HepG2 (cell line): Measurements from ENCODE around the gene PTPRE.

Experiments
- AFF4 ChIP-seq: sonication (generic); formaldehyde crosslinking; IDR thresholded peaks from 2 replicates; pipeline ENCODE4 v1.4.0; 2020; ENCODE audit warnings: missing genetic modification reagents
- CHCHD3 ChIP-seq: sonication (generic); formaldehyde crosslinking; IDR thresholded peaks from 2 replicates; pipeline ENCODE4 v1.8.0; 2022; ENCODE audit warnings: mild to moderate bottlenecking, missing genetic modification reagents, moderate library complexity
- DPF2 ChIP-seq: sonication (generic); formaldehyde crosslinking; IDR thresholded peaks from 2 replicates; pipeline ENCODE4 v1.4.0; 2020; ENCODE audit warnings: mild to moderate bottlenecking, low read depth, missing genetic modification reagents, borderline replicate concordance
- GTF2F1 ChIP-seq: fragments of 150-350 bp; IDR thresholded peaks from 2 replicates; pipeline ENCODE4 v1.6.1; 2014; ENCODE audit warnings: low read length
- JUN ChIP-seq: sonication (generic); formaldehyde crosslinking; IDR thresholded peaks from 2 replicates; pipeline ENCODE4 v1.4.0; 2020; ENCODE audit warnings: mild to moderate bottlenecking, missing genetic modification reagents
- KDM5B ChIP-seq: sonication (generic); formaldehyde crosslinking; IDR thresholded peaks from 2 replicates; pipeline ENCODE4 v1.4.0; 2020; ENCODE audit warnings: missing genetic modification reagents, mild to moderate bottlenecking, borderline replicate concordance
- NR2F1 ChIP-seq, 2 experiments: fragments of 450-650 bp in 1 of 2; formaldehyde crosslinking in 1 of 2; IDR thresholded peaks; 2 replicates each; pipeline versions ENCODE4 v1.5.0 to v1.6.1; 2016 to 2020; ENCODE audit warnings: mild to moderate bottlenecking in 1 of 2, missing compliant biosample characterization in 1 of 2, missing genetic modification reagents in 1 of 2, moderate library complexity in 1 of 2
- POLR2A ChIP-seq, 2 experiments: IDR thresholded peaks; 2 replicates each; pipeline ENCODE4 v1.6.1; 2011; ENCODE audit warnings: low read depth in 2 of 2, low read length in 2 of 2, mild to moderate bottlenecking in 1 of 2, moderate library complexity in 1 of 2; ENCODE audit not compliant: insufficient read depth in 1 of 2
- RAD21 ChIP-seq: fragments of 450-650 bp; formaldehyde crosslinking; IDR thresholded peaks from 2 replicates; pipeline ENCODE4 v1.5.0; 2020; ENCODE audit warnings: mild to moderate bottlenecking
- SP1 ChIP-seq, 2 experiments: fragments of 450-650 bp in 1 of 2; sonication (generic) in 1 of 2; formaldehyde crosslinking in 1 of 2; IDR thresholded peaks; 2 replicates each; pipeline versions ENCODE4 v1.4.0 to v1.6.1; 2016 to 2020; ENCODE audit warnings: missing genetic modification reagents in 1 of 2
- ZBTB2 ChIP-seq: sonication (generic); formaldehyde crosslinking; IDR thresholded peaks from 2 replicates; pipeline ENCODE4 v1.8.0; 2022; ENCODE audit warnings: low read depth, missing genetic modification reagents
- ZNF670 ChIP-seq: sonication (generic); formaldehyde crosslinking; IDR thresholded peaks from 2 replicates; pipeline ENCODE4 v1.8.0; 2022; ENCODE audit warnings: mild to moderate bottlenecking, missing genetic modification reagents, borderline replicate concordance

- no peak for TF ChIP-seq ZNF670
- no peak for TF ChIP-seq SP1 (IDR thresholded peaks at IDR 0.05)
- TF ChIP-seq SP1 (CRISPR knock-in tag; IDR thresholded peaks at IDR 0.05): no peak
- no peak for TF ChIP-seq GTF2F1
- no peak for TF ChIP-seq RAD21 (CRISPR knock-in tag)
- TF ChIP-seq AFF4 (CRISPR knock-in tag): no peak
- TF ChIP-seq CHCHD3 (CRISPR knock-in tag): no peak
- TF ChIP-seq DPF2 (CRISPR knock-in tag): no peak
- no peak for TF ChIP-seq ZBTB2 (CRISPR knock-in tag)
- no peak for TF ChIP-seq POLR2A (IDR thresholded peaks at IDR 0.05; ENCODE audit: insufficient read depth in 1 of 2, low read depth in 2 of 2, low read length in 2 of 2)
- no peak for TF ChIP-seq NR2F1 (CRISPR knock-in tag; IDR thresholded peaks at IDR 0.05)
- no peak for TF ChIP-seq KDM5B (CRISPR knock-in tag)
- TF ChIP-seq JUN (CRISPR knock-in tag): no peak
These were observed 84.8 kb downstream of the PTPRE start for GRCh38 chr10:127991543-127992255.
